TTC549 (cell line): Measurements from ENCODE around the gene CPLX4.

Experiments
- FAIRE-seq: peaks from 2 replicates; lab custom pipeline; 2012; peaks lifted over from hg19 to GRCh38; lab: Jason Lieb, UNC

The CPLX4 gene, protein sequence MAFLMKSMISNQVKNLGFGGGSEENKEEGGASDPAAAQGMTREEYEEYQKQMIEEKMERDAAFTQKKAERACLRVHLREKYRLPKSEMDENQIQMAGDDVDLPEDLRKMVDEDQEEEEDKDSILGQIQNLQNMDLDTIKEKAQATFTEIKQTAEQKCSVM

DNA sequence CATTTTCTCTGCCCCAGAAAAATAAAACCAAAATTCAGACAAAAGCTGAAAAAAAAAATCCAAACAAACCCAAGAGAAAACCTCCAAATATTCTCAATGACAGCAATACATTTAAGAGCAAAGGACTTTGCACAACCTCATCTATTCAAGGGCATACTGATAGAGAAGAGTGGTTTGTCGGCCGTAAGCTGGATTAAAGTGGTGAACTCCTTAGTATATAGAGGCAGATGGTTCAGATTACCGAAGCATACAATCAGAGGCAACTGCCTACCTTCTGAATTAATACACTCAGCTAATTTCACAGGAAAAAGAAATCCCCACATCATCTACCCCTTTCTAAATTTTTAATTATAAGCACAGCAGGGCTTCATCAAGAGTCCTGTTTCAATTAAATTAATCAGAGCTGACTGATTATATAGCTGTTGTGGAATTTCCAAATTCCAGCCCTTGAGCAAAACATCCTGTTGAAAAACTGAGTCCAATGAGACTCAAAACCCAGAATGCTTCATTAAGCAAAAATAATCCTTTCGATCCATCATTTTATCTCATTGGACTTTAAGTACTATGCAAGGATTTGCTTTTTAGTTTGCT is at the start of gene CPLX4:
Gene CPLX4 (minus strand): TSS at position 190 of the 591 bp plus-strand sequence. CDS start 187 bp downstream, at position 3.
- FAIRE-seq = no peak

DNA sequence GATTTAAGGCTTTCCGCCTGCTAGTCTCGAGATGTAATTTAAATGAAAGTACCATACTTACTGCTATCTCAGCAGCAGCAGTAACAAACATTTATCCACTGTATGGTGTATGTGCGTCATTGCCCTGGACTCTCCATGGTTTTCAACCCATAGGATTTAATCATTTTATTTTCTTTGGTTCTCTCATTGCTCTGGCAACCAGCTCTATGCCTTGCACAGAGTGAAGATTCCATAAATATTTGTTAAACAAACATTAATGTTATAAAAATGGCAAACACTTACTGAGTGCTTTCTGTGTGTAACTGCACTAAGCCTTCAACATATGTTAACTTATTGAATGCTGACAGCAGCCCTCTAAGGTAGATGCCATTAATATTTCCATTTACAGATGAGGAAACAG is 41.9 kb upstream of the CPLX4 start:
- FAIRE-seq = no peak

DNA sequence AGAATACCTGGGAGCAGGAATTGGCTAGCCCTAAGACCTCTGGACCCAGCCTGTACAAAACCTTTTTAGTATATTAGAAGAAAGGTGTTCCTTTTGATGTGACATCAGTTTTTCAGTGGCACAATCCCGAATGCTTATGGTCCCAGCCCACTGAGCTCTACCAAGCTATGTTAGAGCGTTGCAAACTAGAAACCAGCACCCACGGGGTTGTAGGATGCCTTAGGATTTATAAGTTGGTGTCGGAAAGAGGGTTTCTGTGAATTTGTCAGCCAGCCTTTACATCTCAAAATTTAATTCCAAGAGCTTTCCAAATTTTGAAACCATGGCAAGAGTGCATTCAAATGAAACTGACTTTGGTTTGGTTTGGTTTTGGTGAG is 41.1 kb upstream of the CPLX4 start:
- FAIRE-seq = no peak

DNA sequence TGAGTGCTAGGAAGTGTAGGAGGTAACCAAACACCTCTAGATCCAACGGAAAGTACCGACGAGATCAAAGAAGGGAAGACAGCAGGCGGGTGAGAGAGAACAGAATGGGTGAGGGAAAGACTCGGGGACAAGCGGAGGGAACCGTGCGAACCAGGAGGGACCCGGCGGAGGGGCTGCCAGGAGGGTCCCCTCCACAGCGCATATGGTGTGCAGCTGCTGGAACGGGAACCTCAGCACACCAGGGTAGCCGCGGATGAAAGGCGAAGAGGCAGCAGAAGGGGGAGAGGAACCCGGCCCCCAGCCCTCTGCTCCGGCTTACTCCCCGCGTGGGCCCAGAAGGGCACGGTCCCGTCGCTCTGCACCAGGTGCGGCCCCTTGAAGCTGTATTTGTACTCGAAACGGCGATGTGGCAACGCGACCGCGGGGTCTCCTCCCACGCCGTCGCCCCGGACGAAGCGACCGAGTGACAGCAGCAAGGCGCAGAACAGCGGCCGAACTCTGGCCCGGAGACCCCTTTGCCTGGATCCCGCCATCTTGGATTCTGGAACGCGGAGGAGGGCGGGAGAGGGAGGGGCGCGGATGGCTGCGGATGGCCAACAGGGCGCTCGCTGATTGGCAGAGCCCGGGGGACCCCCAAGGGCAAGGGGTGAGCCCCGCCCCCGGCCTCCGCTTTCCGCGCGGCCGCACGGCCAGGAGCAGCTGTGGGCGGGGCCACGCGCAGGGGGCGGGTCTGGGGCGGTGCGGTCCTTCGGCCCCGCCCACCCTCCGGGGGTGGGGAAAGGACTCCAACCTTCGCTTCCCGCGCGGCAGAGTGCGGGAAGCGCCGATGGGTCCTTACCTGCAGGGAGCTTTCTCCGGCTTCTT is 40.5 kb upstream of the CPLX4 start, which contains the start of gene LMAN1:
Gene LMAN1 (minus strand): TSS at position 554 of the 864 bp plus-strand sequence. CDS start 21 bp downstream, at position 533.
- FAIRE-seq = no peak

DNA sequence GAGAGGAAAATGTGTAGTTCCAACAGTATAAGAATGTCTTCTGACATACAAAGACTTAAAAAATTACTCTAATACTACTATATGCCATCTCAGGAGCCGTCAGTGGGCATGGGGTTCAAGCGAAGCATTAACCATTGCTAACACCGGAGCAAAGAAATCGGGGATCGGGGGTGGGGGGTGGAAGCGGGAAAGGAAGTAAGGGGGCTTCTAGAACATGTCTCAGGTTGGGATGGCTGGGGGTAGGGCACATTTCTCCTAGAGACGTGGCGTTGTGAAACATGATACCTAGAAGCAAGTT is 39.9 kb upstream of the CPLX4 start:
- no peak for FAIRE-seq

DNA sequence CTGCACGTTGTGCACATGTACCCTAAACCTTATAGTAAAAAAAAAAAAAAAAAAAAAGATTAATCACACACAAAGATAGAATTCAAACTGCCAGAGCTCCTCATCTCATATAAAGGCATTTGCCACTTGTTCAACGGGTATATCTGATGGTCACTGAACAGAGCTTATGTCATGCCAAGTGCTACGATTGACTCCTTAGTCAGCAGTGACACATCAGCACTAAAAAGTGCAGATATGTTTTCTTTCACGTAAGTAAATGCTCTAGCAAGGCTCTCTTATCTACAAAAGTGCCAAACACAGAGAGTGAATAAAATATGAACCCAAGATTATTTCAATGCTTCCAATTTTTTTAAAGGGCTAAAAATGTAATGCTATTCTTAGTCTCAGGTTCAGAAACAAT is 39.5 kb upstream of the CPLX4 start:
- FAIRE-seq = no peak

DNA sequence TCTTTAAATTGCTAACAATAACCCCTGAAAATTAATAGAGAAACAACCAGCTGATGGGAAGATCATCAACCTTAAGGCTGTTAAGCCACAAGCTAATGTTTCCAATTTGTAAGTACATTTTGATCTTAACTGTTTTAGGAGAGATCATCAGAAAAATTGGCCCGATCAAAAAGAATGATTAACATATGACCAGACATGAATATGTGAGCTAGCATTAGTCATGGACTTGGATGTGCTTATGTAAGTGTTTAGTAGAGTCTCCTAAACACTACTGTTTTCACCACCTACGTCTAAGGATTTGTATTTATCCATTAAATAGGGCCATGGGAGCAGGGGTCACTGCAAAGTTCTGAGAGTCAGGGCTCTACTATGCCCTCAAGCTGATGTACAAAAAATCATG is 36.3 kb upstream of the CPLX4 start:
- FAIRE-seq = no peak

DNA sequence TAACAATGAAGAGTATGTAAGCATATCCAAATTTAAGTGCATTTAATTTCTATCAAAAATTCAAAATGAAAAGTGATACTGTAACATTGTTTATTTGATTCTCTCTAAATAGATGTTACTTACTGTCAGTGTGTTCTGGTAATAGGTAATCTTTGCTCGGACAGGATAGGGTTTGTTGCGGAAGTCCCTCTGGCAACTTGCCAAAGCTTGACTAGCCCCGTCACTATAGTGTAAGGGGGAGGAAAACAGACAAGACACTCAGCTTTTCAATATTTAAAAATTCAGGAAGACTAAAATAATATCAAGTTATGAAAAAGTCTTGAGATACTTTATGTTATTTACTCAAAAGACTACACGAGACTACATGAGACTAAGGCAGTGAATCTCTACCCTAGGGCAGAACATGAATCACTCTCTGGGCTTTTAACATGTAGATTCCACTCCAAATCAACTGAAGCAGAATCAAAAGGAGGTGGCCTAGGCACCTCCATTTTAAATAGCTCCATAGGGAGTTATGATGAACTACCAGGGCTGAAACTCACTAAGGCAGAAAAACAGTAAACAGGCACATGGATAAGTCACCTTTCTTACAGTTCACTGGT is 34.7 kb upstream of the CPLX4 start:
- FAIRE-seq = no peak

DNA sequence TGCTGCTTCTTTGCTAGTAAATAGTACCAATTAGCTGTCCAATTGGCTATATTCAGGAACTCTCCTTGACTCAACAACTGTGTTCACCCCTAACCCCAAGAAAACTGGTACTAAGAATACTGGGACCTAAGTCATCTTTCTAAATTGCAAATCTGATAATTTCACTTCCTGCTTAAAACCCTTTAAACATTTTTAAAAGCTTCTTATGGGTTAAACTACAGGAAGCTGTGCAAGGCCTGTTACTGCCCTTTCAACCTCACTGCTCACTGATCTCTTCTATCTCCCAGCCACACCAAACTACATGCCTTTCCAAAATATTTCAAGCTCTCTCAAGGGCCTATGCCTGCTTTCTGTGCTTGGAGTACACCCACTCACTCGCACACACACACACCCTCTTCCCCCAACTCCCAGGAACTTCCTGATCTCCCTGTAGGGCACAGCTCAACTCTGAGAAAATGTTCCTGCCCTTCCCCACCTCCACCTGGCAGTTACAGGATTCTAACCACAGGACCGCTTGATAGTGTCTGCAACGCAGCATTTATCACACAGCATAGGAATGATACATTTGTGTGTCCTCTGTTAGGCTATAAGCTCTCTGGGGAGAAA is 33.9 kb upstream of the CPLX4 start:
- FAIRE-seq = no peak

DNA sequence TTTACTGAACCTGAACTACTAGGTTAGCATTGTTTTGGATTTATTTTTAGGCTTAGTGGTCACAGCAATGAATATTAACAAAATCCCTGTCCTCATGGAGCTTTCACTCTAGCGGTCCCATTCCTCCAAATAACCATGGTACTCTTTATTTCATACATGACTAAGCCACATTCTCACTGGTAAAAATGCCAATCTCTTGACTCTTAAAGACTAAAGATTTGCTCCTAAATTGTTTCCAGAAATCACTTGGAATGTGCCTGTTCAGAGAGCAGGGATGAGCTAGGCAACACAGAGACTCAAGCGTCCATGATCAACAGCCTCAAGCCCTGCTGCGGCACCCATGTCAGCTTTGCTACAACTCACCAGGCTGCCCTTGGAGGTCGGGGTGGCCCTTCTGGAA is 27.1 kb upstream of the CPLX4 start:
- no peak for FAIRE-seq

DNA sequence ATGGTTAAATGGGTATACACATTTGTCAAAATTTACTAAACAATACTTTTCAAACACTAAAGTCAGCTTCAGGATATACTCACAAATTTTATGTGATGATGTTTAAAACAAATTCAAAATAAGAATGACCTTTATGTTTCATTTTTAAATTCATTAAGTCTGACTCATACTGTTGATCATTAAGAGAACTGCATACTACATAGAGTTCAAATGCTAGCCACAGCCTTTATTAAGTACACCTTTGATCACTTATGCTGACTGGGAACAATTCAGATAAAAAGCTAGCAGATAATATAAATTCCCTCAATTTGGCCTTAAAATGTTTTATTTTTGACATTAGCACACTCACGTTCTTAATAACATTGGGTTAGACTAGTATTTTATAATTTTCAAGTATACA is 26.5 kb upstream of the CPLX4 start:
- FAIRE-seq = no peak

DNA sequence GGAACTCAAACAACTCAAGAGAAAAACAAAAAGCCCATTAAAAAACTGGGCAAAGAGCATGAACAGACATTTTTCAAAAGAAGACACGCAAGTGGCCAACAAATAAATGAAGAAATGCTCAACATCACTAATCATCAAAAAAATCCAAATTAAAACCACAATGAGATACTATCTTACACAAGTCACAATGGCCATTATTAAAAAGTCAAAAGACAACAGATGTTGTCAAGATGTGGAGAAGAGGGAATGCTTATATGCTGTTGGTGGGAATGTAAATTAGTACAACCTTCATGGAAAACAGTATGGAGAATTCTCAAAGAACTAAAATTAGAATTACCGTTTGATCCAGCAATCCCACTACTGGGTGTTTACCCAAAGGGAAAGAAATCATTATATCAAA is 25.5 kb upstream of the CPLX4 start:
- FAIRE-seq = no peak

DNA sequence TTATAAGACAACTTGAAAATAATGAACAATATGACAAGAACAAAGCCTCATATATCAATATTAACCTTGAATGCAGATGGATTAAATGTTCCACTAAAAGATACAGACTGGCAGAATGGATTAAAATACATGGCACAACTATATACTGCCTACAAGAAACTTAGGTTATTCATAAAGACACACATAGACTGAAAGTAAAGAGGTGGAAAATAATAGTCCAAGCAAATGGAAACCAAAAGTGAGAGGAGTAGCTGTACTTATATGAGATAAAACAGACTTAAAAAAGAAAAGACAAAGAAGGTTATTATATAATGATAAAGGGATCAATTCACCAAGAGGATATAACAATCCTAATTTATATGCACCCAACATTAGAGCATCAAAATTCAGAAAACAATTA is 22.4 kb upstream of the CPLX4 start:
- no peak for FAIRE-seq

DNA sequence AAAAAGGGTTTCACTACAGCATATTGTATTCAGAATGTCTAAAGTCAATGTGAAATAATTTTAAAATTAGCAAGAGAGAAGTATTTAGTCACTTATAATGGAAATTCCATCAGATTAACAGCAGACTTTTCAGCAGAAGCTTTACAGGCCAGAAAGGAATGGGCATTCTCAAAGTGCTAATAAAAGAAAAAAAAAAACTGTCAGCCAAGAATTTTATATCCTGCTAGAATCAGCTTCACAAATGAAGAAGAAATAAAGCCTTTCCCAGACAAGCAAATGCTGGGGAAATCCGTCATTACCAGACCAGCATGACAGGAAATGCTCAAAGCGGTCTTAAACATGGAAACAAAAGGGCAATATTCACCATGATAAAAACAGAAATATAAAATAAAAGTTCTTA is 21.9 kb upstream of the CPLX4 start:
- no peak for FAIRE-seq

DNA sequence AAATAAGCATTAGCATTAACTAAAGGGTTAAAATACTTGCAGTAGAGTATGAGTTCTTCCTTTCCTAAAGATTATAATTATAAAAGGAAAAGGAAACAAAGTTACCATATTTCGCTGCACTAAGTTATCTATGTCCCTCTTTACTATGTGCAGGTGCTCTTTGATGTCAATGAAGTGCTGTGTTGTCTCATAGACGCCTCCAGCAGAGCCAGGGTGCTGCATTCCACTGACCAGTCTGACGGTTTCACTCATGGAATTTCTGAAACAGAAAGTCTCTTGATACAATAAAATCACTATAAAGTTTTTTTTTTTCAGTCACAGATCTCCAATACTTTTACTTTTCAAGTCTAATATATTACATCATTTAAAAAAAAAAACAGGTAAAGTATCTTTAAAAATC is 14.5 kb upstream of the CPLX4 start:
- no peak for FAIRE-seq

DNA sequence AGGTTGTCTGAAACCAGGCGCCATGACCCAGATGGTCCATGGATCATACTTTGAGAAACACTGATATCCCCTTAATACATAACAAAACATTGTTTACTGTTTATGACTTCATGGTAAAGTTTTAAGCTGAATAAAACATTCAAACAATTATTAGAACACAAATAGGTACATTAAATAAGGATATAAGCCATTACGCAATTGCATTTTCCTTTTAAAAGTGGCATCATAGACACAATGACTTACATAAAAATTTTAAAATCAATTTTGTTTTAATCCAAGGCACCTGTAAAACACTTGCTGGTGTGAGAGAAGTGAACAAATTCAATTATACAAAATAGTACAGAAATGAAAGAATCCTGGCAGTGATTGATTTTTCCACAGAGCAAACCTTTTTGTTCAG is 10.2 kb upstream of the CPLX4 start:
- FAIRE-seq = no peak

DNA sequence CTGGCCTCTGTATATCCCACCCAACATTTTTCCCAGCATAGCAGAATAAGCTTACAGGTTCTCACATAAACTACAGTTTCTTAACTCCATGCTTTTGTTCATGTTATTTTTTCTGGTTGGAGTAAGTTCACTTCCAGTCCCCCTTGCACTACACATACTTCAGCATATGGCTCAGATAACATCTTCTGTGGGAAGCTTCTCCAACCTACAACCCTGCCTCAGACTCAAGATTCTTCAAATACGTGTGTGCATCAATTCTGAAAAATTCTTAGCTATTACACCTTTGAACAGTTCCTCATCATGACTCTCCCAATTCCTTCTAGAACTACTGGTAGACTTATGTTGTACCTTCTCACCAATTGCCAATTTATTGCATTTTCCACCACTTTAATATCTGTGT is 7.5 kb upstream of the CPLX4 start:
- FAIRE-seq = no peak

DNA sequence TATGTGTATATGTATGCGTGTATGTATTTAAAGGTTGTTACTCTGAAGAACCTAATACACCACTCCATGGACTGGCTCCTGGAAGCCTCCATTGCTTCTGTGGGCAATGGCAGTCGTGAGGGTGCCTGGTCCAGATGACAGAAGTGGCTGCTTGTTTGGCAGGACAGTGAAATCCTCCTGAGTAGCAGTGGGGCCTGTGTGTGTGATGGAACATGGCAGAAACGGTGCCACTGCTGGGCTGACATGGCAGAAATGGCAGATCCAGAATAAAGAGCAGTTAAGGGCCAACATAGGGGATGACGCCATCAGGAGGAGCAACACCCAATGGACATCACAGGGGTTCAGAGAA is 6.1 kb upstream of the CPLX4 start:
- FAIRE-seq = no peak

DNA sequence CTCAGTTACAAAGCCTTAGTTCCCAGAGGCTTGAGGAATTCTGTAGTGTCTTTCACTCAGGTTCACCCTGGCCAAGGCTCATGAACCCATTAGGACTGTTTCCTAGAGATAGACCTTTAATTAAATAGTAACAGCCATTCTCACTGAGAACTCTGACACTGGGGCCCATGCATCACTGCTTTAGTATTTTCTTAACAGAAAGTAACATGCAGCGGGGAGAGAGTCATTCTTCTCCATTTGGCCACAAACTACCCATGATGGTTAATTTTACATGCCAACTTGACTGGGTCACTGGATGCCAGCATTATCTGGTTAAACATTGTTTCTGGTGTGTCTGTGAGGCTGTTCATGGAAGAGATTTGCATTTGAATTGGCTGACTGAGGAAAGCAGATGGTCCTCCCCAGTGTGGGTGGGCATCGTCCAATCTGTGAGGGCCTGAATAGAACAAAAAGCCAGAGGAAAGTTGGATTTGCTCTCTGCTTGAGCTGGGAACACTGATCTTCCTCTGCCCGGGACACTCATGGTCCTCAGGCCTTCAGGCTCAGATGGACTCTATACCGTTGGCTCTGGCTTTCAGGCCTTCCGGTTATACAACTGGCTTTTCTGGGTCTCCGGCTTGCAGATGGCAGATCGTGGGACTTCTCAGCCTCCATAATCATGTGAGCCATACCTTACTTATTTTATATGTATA is 5.6 kb upstream of the CPLX4 start:
- no peak for FAIRE-seq

DNA sequence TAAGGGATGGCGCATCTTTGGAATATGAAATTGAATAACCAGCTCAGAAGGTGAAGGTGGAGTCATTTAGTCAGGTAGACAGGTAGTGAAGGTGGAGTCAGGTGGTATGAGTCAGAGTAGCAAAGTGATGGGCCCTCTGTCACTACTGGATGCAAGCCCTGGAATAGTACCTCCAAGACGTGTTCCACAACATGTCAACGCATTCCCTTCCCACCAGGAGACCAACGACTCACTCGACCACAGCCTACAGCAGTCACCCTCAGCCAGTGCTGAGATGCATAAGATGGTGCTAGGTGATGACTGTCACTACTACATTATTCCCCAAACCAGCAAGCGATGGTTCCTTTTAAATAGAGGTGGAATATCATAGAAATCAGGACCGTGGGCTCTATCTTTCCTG is 6.8 kb downstream of the CPLX4 start:
- no peak for FAIRE-seq

DNA sequence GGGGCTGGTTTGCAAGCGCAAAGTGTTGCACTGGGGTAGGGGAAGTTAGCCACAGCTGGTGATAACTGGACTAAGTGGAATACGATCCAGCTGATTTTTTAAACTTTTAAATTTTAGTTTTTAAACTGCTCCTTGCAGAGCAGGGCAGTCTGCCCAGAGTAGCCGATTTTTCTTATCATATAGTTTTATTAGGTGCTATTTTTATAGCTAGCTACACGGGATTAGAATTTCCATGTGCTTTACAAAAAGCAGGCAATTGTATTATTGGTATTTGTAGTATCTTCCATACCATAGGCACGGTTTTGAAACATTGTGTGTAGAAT is 9.6 kb downstream of the CPLX4 start:
- FAIRE-seq = no peak

DNA sequence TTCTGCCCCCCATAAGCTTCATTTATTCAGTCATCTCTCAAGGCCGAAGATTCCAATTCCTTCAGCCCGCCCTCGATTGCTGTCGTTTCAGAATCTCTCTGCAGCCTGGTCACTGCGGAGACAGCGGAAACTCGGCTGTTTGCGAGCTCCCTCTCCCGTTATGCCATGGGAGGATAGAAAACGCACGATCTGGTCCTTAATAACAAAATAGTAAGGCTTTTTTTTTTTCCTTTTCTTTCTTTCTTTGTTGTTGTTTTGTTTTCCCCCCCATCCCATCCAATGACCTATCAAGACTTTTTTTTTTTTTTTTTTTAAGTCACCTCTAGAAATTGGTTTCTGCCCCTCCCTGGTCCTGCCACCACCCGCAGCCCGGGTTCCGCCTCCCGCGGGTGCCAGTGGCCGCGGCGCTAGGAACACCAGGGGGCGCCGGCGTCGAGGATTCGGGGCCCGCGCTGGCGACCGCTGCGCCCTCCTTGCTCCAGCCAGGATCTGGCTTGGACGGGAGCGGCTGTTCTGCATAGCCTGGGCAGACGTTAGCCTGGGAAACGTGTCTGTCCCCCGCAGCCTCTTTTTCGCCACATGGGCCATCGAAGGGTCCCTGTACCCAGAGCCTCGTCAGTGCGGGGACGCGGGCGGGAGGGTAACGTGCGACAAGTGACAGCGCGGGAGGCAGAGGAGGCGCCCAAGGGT is 10.1 kb downstream of the CPLX4 start:
- no peak for FAIRE-seq
